Colon (tissue), 2 donors: ENCODE results near the gene SV2B.
"Not testable (repeated sequence)": the region's sequence is repeated elsewhere in the genome, so short reads cannot be mapped to it uniquely, and the experiment has no call there.

Experiments used
- FAIRE-seq: peaks from 2 replicates; lab custom pipeline; 2012; peaks lifted over from hg19 to GRCh38; lab: Jason Lieb, UNC
- donor health status: control.
- donor health status: control.

Gene SV2B

GRCh38 chr15:91311986-91312385 lies 211.9 kb downstream of the SV2B start:
- no peak for FAIRE-seq

- FAIRE-seq, result no peak
Observed at GRCh38 chr15:91316126-91316525, 216.1 kb downstream of the SV2B start.

- no peak for FAIRE-seq
Observed at GRCh38 chr15:91318516-91318915, 218.5 kb downstream of the SV2B start.

- no peak for FAIRE-seq
Observed at GRCh38 chr15:91318931-91319330, 218.9 kb downstream of the SV2B start.

GRCh38 chr15:91319371-91320059 lies 219.5 kb downstream of the SV2B start:
- FAIRE-seq, result no peak

- FAIRE-seq, result no peak
Observed at GRCh38 chr15:91320101-91320500, 220.0 kb downstream of the SV2B start.

- no peak for FAIRE-seq
Observed at GRCh38 chr15:91329914-91330313, 229.9 kb downstream of the SV2B start.

- no peak for FAIRE-seq
Observed at GRCh38 chr15:91331581-91331980, 231.5 kb downstream of the SV2B start.

- FAIRE-seq, result no peak
Observed at GRCh38 chr15:91335702-91336101, 235.6 kb downstream of the SV2B start.

- no peak for FAIRE-seq
Observed at GRCh38 chr15:91336687-91337086, 236.6 kb downstream of the SV2B start.

GRCh38 chr15:91338766-91339165 lies 238.7 kb downstream of the SV2B start:
- no peak for FAIRE-seq

- FAIRE-seq, result no peak
Observed at GRCh38 chr15:91342097-91342496, 242.0 kb downstream of the SV2B start.

- FAIRE-seq, result not testable (repeated sequence)
Observed at GRCh38 chr15:91344912-91345311, 244.9 kb downstream of the SV2B start.

GRCh38 chr15:91345736-91346135 lies 245.7 kb downstream of the SV2B start:
- no peak for FAIRE-seq

GRCh38 chr15:91346259-91346658 lies 246.2 kb downstream of the SV2B start:
- FAIRE-seq, result no peak

GRCh38 chr15:91348752-91349500 lies 248.9 kb downstream of the SV2B start:
- FAIRE-seq, result no peak
